ENCODE results near the gene SENP1.

Gene SENP1

GRCh38 chr12:48084841-48085460 lies 20.9 kb downstream of the SENP1 start:
- DNase-seq (ENCODE audit: extremely low read depth, low read depth) = no peak
- TF ChIP-seq, protein P1, sequence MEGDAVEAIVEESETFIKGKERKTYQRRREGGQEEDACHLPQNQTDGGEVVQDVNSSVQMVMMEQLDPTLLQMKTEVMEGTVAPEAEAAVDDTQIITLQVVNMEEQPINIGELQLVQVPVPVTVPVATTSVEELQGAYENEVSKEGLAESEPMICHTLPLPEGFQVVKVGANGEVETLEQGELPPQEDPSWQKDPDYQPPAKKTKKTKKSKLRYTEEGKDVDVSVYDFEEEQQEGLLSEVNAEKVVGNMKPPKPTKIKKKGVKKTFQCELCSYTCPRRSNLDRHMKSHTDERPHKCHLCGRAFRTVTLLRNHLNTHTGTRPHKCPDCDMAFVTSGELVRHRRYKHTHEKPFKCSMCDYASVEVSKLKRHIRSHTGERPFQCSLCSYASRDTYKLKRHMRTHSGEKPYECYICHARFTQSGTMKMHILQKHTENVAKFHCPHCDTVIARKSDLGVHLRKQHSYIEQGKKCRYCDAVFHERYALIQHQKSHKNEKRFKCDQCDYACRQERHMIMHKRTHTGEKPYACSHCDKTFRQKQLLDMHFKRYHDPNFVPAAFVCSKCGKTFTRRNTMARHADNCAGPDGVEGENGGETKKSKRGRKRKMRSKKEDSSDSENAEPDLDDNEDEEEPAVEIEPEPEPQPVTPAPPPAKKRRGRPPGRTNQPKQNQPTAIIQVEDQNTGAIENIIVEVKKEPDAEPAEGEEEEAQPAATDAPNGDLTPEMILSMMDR (IDR thresholded peaks at IDR 0.05; ENCODE audit: low read depth, low read length) = no peak

- DNase-seq (ENCODE audit: extremely low read depth, low read depth) = no peak
- TF ChIP-seq, protein P1 (IDR thresholded peaks at IDR 0.05; ENCODE audit: low read depth, low read length) = peak; percentile 16; the same call in 1 of the 2 replicates
Observed at GRCh38 chr12:48084066-48084465, 21.8 kb downstream of the SENP1 start.

DNA sequence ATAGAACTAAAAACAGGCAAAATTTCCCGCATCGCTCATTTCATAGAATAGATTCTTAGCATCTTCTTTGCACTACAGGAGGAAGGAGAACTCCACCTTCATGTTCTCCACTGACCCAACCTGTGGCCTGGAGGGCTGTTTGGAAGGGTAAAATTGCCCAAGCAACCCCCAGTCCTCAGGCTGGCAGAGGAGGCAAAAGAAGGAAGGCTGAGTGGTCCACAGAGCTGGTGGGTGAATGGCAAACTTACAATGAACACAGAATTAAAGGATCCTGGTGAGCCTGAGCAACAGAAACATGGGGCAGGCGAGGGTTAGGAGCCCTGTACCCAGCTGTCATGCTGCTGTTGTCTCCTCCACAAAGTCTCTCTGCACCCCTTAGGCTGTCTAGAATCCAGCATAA lies 25.1 kb downstream of the SENP1 start:
- TF ChIP-seq, protein P1 (IDR thresholded peaks at IDR 0.05; ENCODE audit: low read depth, low read length) = no peak
- DNase-seq (ENCODE audit: extremely low read depth, low read depth) = no peak

- TF ChIP-seq, protein P1 (IDR thresholded peaks at IDR 0.05; ENCODE audit: low read depth, low read length) = no peak
- no peak for DNase-seq (ENCODE audit: extremely low read depth, low read depth)
Observed at GRCh38 chr12:48080285-48080684, 25.6 kb downstream of the SENP1 start.

DNA sequence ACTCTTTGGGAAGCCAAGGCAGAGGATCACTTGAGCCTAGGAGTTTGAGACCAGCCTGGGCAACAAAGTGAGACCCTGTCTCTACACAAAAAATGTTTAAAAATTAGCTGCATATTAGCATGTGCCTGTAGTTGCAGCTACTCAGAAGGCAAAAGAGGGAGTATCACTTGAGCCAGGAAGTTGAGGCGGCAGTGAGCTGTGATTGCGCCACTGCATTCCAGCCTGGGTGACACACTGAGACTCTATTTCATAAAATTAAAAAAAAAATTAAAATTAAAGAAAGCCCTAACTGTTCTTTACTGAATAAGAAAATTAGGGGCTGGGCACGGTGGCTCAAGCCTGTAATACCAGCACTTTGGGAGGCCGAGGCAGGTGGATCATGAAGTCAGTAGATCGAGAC lies 27.0 kb downstream of the SENP1 start:
- TF ChIP-seq, protein P1 (IDR thresholded peaks at IDR 0.05; ENCODE audit: low read depth, low read length) = no peak
- peak; percentile 11 for DNase-seq (ENCODE audit: extremely low read depth, low read depth)

DNA sequence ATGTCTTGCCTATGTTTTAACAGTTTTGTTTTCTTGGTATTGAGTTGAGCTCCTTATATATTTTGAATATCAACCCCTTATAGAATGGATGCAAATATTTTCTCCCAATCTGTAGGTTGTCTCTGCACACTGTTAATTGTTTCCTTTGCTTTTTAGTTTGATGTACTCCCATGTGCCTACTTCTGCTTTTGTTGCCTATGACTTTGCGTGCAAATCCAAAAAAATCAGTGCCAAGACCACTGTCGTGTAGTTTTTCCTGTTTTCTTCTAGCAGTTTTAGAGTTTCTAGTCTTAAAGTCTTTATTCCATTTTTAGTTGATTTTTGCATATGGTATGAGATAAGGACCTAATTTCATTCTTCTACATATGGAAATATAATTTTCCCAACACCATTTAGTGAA lies 28.8 kb downstream of the SENP1 start:
- no peak for DNase-seq (ENCODE audit: extremely low read depth, low read depth)
- TF ChIP-seq, protein P1 (IDR thresholded peaks at IDR 0.05; ENCODE audit: low read depth, low read length) = no peak

DNA sequence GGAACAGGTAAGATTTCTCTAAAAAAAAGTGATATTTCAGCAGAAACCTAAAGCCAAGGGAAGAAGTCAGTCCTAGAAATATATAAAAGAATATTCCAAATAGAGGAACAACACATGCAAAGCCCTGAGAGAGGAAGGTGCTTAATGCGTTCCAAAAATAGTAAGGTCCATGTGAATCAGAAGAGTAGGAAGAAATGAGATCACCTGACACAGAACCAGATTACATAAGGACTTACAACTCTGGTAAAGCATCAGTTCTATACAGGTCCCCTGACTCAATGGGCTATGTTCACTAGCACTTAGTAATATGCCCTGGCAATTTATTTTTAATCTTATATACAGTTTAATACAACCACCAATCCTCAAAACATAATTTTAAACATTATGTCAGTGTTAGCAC lies 30.0 kb downstream of the SENP1 start:
- no peak for DNase-seq (ENCODE audit: extremely low read depth, low read depth)
- TF ChIP-seq, protein P1 (IDR thresholded peaks at IDR 0.05; ENCODE audit: low read depth, low read length) = no peak
